ENCODE data around the gene GMCL2. TPM values are rescaled to one million over a fixed set of nuclear protein-coding genes. Genes with fewer than 3 reads are reported as not detected.

The GMCL2 gene
- total and polyA plus RNA-seq, 9 of the 15 experiments (the other 6 are each of a cell fraction or from before 2014, with no cell fraction given) = 0.04 TPM; not detected in 8

GRCh38 chr5:178232124-178232919, 45.2 kb upstream of the GMCL2 start, which contains the start of gene PHYKPL (continued):
- peak; percentile 46; the same call in 1 of the 2 replicates for TF ChIP-seq MGA (IDR thresholded peaks at IDR 0.05)
- TF ChIP-seq ZNF436 (CRISPR knock-in tag; IDR thresholded peaks at IDR 0.05) = no peak
- no peak for TF ChIP-seq RHOXF2B (CRISPR knock-in tag; conservative IDR thresholded peaks at IDR 0.05)
- no peak for TF ChIP-seq NR3C1 (CRISPR knock-in tag; IDR thresholded peaks at IDR 0.05)
- TF ChIP-seq U2AF2 (optimal IDR thresholded peaks at IDR 0.05; ENCODE audit: low read depth, low read length) = no peak
- no peak for TF ChIP-seq MBD2 (IDR thresholded peaks at IDR 0.05; ENCODE audit: borderline replicate concordance, low read depth)
- TF ChIP-seq SMAD1 (IDR thresholded peaks at IDR 0.05; ENCODE audit: low read depth, low read length, partially characterized antibody) = no peak
- TF ChIP-seq TCF7L2 (IDR thresholded peaks at IDR 0.05; ENCODE audit: low read depth, low read length) = no peak
- no peak for TF ChIP-seq ZNF583 (CRISPR knock-in tag; IDR thresholded peaks at IDR 0.05)
- no peak for TF ChIP-seq E2F8 (IDR thresholded peaks at IDR 0.05; ENCODE audit: low read depth, partially characterized antibody)
- no peak for TF ChIP-seq PML (IDR thresholded peaks at IDR 0.05; ENCODE audit: low read length)
- TF ChIP-seq ZFP30 (CRISPR knock-in tag; IDR thresholded peaks at IDR 0.05; ENCODE audit: borderline replicate concordance) = no peak

Data from K562 (cell line).